NCI-H2227 (cell line): ENCODE data around the gene NBPF12.
"Not testable (repeated sequence)": the region's sequence is repeated elsewhere in the genome, so short reads cannot be mapped to it uniquely, and the experiment has no call there.

Experiments used
- DNase-seq: peaks from one replicate; lab custom pipeline; 2025; ENCODE audit not compliant: unreplicated experiment; lab: John Stamatoyannopoulos, UW

The NBPF12 gene

GRCh38 chr1:146938242-146938902 is at the start of gene NBPF12:
Gene NBPF12, plus strand, starts transcription at chr1:146938324. Its CDS starts 21,820 bp downstream, at chr1:146960144.
- peak; percentile 90 for DNase-seq

GRCh38 chr1:146891355-146891754 is 46.8 kb upstream of the NBPF12 start:
- not testable (repeated sequence) for DNase-seq

- DNase-seq, result not testable (repeated sequence)
Observed at GRCh38 chr1:146892331-146892730, 45.8 kb upstream of the NBPF12 start.

- DNase-seq, result not testable (repeated sequence)
Observed at GRCh38 chr1:146907565-146908261, 30.4 kb upstream of the NBPF12 start.

GRCh38 chr1:146912975-146913374 is 25.1 kb upstream of the NBPF12 start:
- DNase-seq, result not testable (repeated sequence)

GRCh38 chr1:146920811-146921210 is 17.3 kb upstream of the NBPF12 start:
- DNase-seq, result not testable (repeated sequence)

GRCh38 chr1:146922614-146923013 is 15.5 kb upstream of the NBPF12 start:
- DNase-seq, result not testable (repeated sequence)

- DNase-seq, result not testable (repeated sequence)
Observed at GRCh38 chr1:146924106-146924505, 14.0 kb upstream of the NBPF12 start.

- not testable (repeated sequence) for DNase-seq
Observed at GRCh38 chr1:146926413-146926812, 11.7 kb upstream of the NBPF12 start.

- not testable (repeated sequence) for DNase-seq
Observed at GRCh38 chr1:146930225-146930624, 7.9 kb upstream of the NBPF12 start.

GRCh38 chr1:146934390-146935223 is 3.5 kb upstream of the NBPF12 start:
- DNase-seq, result not testable (repeated sequence)

GRCh38 chr1:146937462-146937861 is 662 bp upstream of the NBPF12 start:
- not testable (repeated sequence) for DNase-seq

GRCh38 chr1:146938927-146939786 is 1.0 kb downstream of the NBPF12 start:
- DNase-seq, result peak; percentile 10

GRCh38 chr1:146940293-146940692 is 2.2 kb downstream of the NBPF12 start:
- not testable (repeated sequence) for DNase-seq

- not testable (repeated sequence) for DNase-seq
Observed at GRCh38 chr1:146943342-146943886, 5.3 kb downstream of the NBPF12 start.

- not testable (repeated sequence) for DNase-seq
Observed at GRCh38 chr1:146948127-146948526, 10.0 kb downstream of the NBPF12 start.

GRCh38 chr1:146964340-146964739 is 26.2 kb downstream of the NBPF12 start:
- not testable (repeated sequence) for DNase-seq

- DNase-seq, result not testable (repeated sequence)
Observed at GRCh38 chr1:146966351-146966750, 28.2 kb downstream of the NBPF12 start.

- DNase-seq, result not testable (repeated sequence)
Observed at GRCh38 chr1:146970656-146971055, 32.5 kb downstream of the NBPF12 start.

GRCh38 chr1:146972681-146973080 is 34.6 kb downstream of the NBPF12 start:
- not testable (repeated sequence) for DNase-seq
